Ovary (tissue), 9 donors: Measurements from ENCODE around the gene NHLRC1. TPM values are rescaled to one million over a fixed set of nuclear protein-coding genes. Genes with fewer than 3 reads are reported as not detected.

Experiments
- DNase-seq, 5 donors: peaks; one replicate each; pipeline ENCODE4 v3.0.0-alpha.2; 2019 to 2020
- H3K27ac ChIP-seq, 2 donors: fragments of 200-600 bp; one replicate each; pipeline versions ENCODE4 v1.5.1 to v1.8.0; 2019 to 2022
- H3K27me3 ChIP-seq: fragments of 200-600 bp; one replicate; pipeline ENCODE4 v1.8.0; 2022
- H3K36me3 ChIP-seq: fragments of 200-600 bp; sonication (generic); one replicate; pipeline ENCODE4 v1.5.1; 2019
- H3K4me1 ChIP-seq: one replicate; pipeline ENCODE4 v1.8.1; 2013; ENCODE audit warnings: mild to moderate bottlenecking, moderate library complexity; ENCODE audit not compliant: insufficient read depth
- H3K4me3 ChIP-seq: fragments of 200-600 bp; sonication (generic); one replicate; pipeline ENCODE4 v1.5.1; 2017
- H3K9me3 ChIP-seq, 2 donors: fragments of 200-600 bp in 1 of 2; sonication (generic) in 1 of 2; one replicate each; pipeline versions ENCODE4 v1.5.1 to v1.8.1; 2013 to 2019; ENCODE audit warnings: mild to moderate bottlenecking in 1 of 2, moderate library complexity in 1 of 2
- CTCF ChIP-seq, 3 donors: fragments of 450-650 bp in 2 of 3; fragments of 200-600 bp in 1 of 3; IDR thresholded peaks; one replicate each; pipeline versions ENCODE4 v1.5.1 to v1.8.0; 2016 to 2022; ENCODE audit warnings: antibody characterized with exemption in 3 of 3, mild to moderate bottlenecking in 1 of 3
- EP300 ChIP-seq: sonication (generic); formaldehyde crosslinking; IDR thresholded peaks from one replicate; pipeline ENCODE4 v1.6.1; 2017; ENCODE audit warnings: antibody characterized with exemption
- POLR2A ChIP-seq: fragments of 450-650 bp; IDR thresholded peaks from one replicate; pipeline ENCODE4 v1.6.1; 2017; ENCODE audit warnings: antibody characterized with exemption, mild to moderate bottlenecking, moderate library complexity
- WGBS, 3 donors: extraction: QIAGEN DNeasy Blood & Tissue Kit in 1 of 3; methylation state at CpG; one replicate each; pipeline versions ENCODE4 v1.1.5 to v1.1.7; 2013 to 2017; 5-methylcytosine and 5-hydroxymethylcytosine counted together
- intact Hi-C, 4 donors: fragments of 100-400 bp; cut with DNase I; formaldehyde crosslinking; loops; one replicate each; pipeline versions ENCODE4 v1.11.0 to v1.15.1; 2022 to 2023
- polyA plus RNA-seq, 2 donors: library from polyadenylated mRNA; stranded (reverse); fragments of 200-250 nt in 1 of 2; fragments of 350-450 nt in 1 of 2; fragmentation: Illumina TruSeq in 1 of 2; extraction: RNeasy Lipid Tissue Mini Kit (QIAGEN cat#74804) in 1 of 2; gene quantifications; one replicate each; pipeline ENCODE4 v1.2.3, GENCODE V29; 2013 to 2014
- total RNA-seq, 7 donors: library from RNA; depleted of rRNA in 2 of 7; stranded (reverse); fragments of >200 nt in 2 of 7; fragmentation: NEBNext Ultra II Directional in 3 of 7; extraction: Animal tissue kit (Norgen Biotek cat#: 25700) in 3 of 7; gene quantifications; one replicate each; pipeline versions ENCODE4 v1.1.0 to v1.2.4, GENCODE V29; 2016 to 2023
- donor health status: DM: no; HTN: no; CAD: no; lungs with moderate emphysema.
- donor health status: DM: no; HTN: no; CAD: no.
- donor health status: Bipolar disorder and iron deficiency.
- donor health status: DM: yes; HTN: yes; CAD: no.
- donor health status: DM: no; HTN: no; CAD: no.
- donor health status: DM: yes; HTN: yes; CAD: no.

The NHLRC1 gene
- total and polyA plus RNA-seq, 9 donors: 0.46 to 1.7 (median 1.2) TPM

GRCh38 chr6:18078866-18079265, 43.6 kb downstream of the NHLRC1 start:
- TF ChIP-seq POLR2A: no peak
- TF ChIP-seq CTCF (IDR thresholded peaks at IDR 0.05): no peak
- no peak for TF ChIP-seq EP300
- no peaks in the 10 kb centered on the region for H3K4me1 ChIP-seq
- no peaks in the 10 kb centered on the region for H3K36me3 ChIP-seq
- no peak for DNase-seq
- no peaks in the 10 kb centered on the region for H3K9me3 ChIP-seq
- no peak overlapping the region for H3K4me3 ChIP-seq
- intact Hi-C loops: no loop called here
- no peak overlapping the region for H3K27ac ChIP-seq
- H3K27me3 ChIP-seq: no peaks in the 10 kb centered on the region
- 73 to 86% (median 76%) methylated on average over 3 of the region's 3 CpGs for WGBS, 3 donors

- no peaks in the 10 kb centered on the region for H3K9me3 ChIP-seq
- H3K36me3 ChIP-seq: no peaks in the 10 kb centered on the region
- no peaks in the 10 kb centered on the region for H3K27me3 ChIP-seq
- WGBS, 3 donors: 85 to 89% (median 87%) methylated on average over 4 of the region's 4 CpGs
- DNase-seq: no peak
- no peak overlapping the region for H3K27ac ChIP-seq
- no peak overlapping the region for H3K4me3 ChIP-seq
- intact Hi-C loops: no loop called here
- TF ChIP-seq CTCF (IDR thresholded peaks at IDR 0.05): no peak
- no peak for TF ChIP-seq EP300
- no peak for TF ChIP-seq POLR2A
- no peaks in the 10 kb centered on the region for H3K4me1 ChIP-seq
Measured at GRCh38 chr6:18076231-18076630, 46.2 kb downstream of the NHLRC1 start.

GRCh38 chr6:18072841-18073240, 49.6 kb downstream of the NHLRC1 start:
- intact Hi-C loops: no loop called here
- no peak overlapping the region for H3K27ac ChIP-seq
- no peak overlapping the region for H3K4me3 ChIP-seq
- no peaks in the 10 kb centered on the region for H3K27me3 ChIP-seq
- no peaks in the 10 kb centered on the region for H3K4me1 ChIP-seq
- no peaks in the 10 kb centered on the region for H3K36me3 ChIP-seq
- H3K9me3 ChIP-seq: no peaks in the 10 kb centered on the region
- no peak for DNase-seq
- TF ChIP-seq CTCF (IDR thresholded peaks at IDR 0.05) (no peak), EP300 (no peak), POLR2A (no peak)

GRCh38 chr6:18070486-18070885, 52.0 kb downstream of the NHLRC1 start:
- H3K27me3 ChIP-seq: no peaks in the 10 kb centered on the region
- DNase-seq: no peak
- no peaks in the 10 kb centered on the region for H3K9me3 ChIP-seq
- 86 to 90% (median 89%) methylated on average over 9 of the region's 9 CpGs for WGBS, 3 donors
- H3K4me1 ChIP-seq: no peaks in the 10 kb centered on the region
- TF ChIP-seq POLR2A: no peak
- TF ChIP-seq EP300: no peak
- TF ChIP-seq CTCF (IDR thresholded peaks at IDR 0.05): no peak
- no peak overlapping the region for H3K4me3 ChIP-seq
- H3K27ac ChIP-seq: no peak overlapping the region
- H3K36me3 ChIP-seq: no peaks in the 10 kb centered on the region
- intact Hi-C loops: no loop called here

Other genes with a start within 250 kb of the NHLRC1 start
- 10 to 100 TPM; 19.6 to 44.4 (median 38.3) TPM for gene KIF13A, start 135.0 kb downstream of the NHLRC1 start, total RNA-seq
- gene KIF13A, start 135.0 kb downstream of the NHLRC1 start, polyA plus RNA-seq: 10 to 100 TPM; 18.4 to 38.0 TPM
- 1 to 10 TPM; 4.2 to 7.7 (median 5.4) TPM for gene TPMT, start 32.4 kb upstream of the NHLRC1 start, total RNA-seq
- gene TPMT, start 32.4 kb upstream of the NHLRC1 start, polyA plus RNA-seq: 10 to 100 TPM in 1 of 2 donors, 1 to 10 TPM in 1; 5.0 to 11.5 TPM
- 10 to 100 TPM in 6 of 7 donors, 1 to 10 TPM in 1; 9.3 to 21.7 (median 13.7) TPM for gene KDM1B, start 32.7 kb upstream of the NHLRC1 start, total RNA-seq
- gene KDM1B, start 32.7 kb upstream of the NHLRC1 start, polyA plus RNA-seq: 10 to 100 TPM in 1 of 2 donors, 1 to 10 TPM in 1; 4.7 to 14.0 TPM
- 100 to 1,000 TPM in 2 of 7 donors, 10 to 100 TPM in 5; 63.5 to 143 (median 79.1) TPM for gene DEK, start 141.9 kb upstream of the NHLRC1 start, total RNA-seq
- 10 to 100 TPM; 54.1 to 55.5 TPM for gene DEK, start 141.9 kb upstream of the NHLRC1 start, polyA plus RNA-seq